Hepatocyte (in vitro differentiated cells): ENCODE results near the gene PPP3CA. TPM values are rescaled to one million over a fixed set of nuclear protein-coding genes. Genes with fewer than 3 reads are reported as not detected.

ENCODE experiments used
- DNase-seq: peaks from one replicate; pipeline ENCODE4 v3.0.0-alpha.2; 2016; ENCODE audit warnings: low spot score
- H2AFZ ChIP-seq: fragments of 200-600 bp; sonication (generic); 2 replicates; pipeline ENCODE4 v1.6.0; 2016; ENCODE audit warnings: antibody characterized with exemption, mild to moderate bottlenecking
- H3K27ac ChIP-seq: fragments of 200-600 bp; sonication (generic); 2 replicates; pipeline ENCODE4 v1.5.1; 2016; ENCODE audit warnings: mild to moderate bottlenecking
- H3K27me3 ChIP-seq: fragments of 200-600 bp; sonication (generic); 2 replicates; pipeline ENCODE4 v1.6.1; 2016
- H3K36me3 ChIP-seq: fragments of 200-600 bp; sonication (generic); replicated peaks from 2 replicates; pipeline ENCODE4 v1.5.1; 2016; ENCODE audit warnings: low read depth; ENCODE audit not compliant: insufficient read depth
- H3K4me1 ChIP-seq: fragments of 200-600 bp; sonication (generic); 2 replicates; pipeline ENCODE4 v1.5.1; 2016; ENCODE audit warnings: mild to moderate bottlenecking, moderate library complexity; ENCODE audit not compliant: insufficient read depth
- H3K4me2 ChIP-seq: fragments of 200-600 bp; sonication (generic); 2 replicates; pipeline ENCODE4 v1.6.0; 2016
- H3K4me3 ChIP-seq: fragments of 200-600 bp; sonication (generic); 2 replicates; pipeline ENCODE4 v1.5.1; 2016; ENCODE audit warnings: mild to moderate bottlenecking
- H3K79me2 ChIP-seq: fragments of 200-600 bp; sonication (generic); 2 replicates; pipeline ENCODE4 v1.6.0; 2017; ENCODE audit warnings: mild to moderate bottlenecking
- H3K9me2 ChIP-seq: fragments of 200-600 bp; sonication (generic); replicated peaks from 2 replicates; pipeline ENCODE4 v1.6.0; 2017; ENCODE audit warnings: mild to moderate bottlenecking; ENCODE audit not compliant: insufficient read depth
- H3K9me3 ChIP-seq: fragments of 200-600 bp; sonication (generic); 2 replicates; pipeline ENCODE4 v1.5.1; 2016; ENCODE audit warnings: low read depth, mild to moderate bottlenecking
- H4K20me1 ChIP-seq: fragments of 200-600 bp; sonication (generic); 2 replicates; pipeline ENCODE4 v1.6.0; 2016; ENCODE audit warnings: mild to moderate bottlenecking; ENCODE audit not compliant: insufficient read depth, poor library complexity, severe bottlenecking
- CTCF ChIP-seq: fragments of 200-600 bp; sonication (generic); IDR thresholded peaks from 2 replicates; pipeline ENCODE4 v1.5.1; 2016; ENCODE audit warnings: antibody characterized with exemption, mild to moderate bottlenecking; ENCODE audit not compliant: poor library complexity
- EZH2 ChIP-seq: fragments of 200-600 bp; sonication (generic); IDR thresholded peaks from 2 replicates; pipeline ENCODE4 v1.6.1; 2016; ENCODE audit warnings: antibody characterized with exemption, mild to moderate bottlenecking, borderline replicate concordance
- EZH2phosphoT487 ChIP-seq: fragments of 200-600 bp; sonication (generic); IDR thresholded peaks from one replicate; pipeline ENCODE4 v1.6.1; 2018; ENCODE audit warnings: antibody characterized with exemption, mild to moderate bottlenecking, low read depth, moderate library complexity; ENCODE audit not compliant: unreplicated experiment, severe bottlenecking
- WGBS: methylation state at CpG from one replicate; pipeline ENCODE4 v1.1.6; 2016; ENCODE audit warnings: low lambda C conversion rate; ENCODE audit errors: missing lambda C conversion rate; 5-methylcytosine and 5-hydroxymethylcytosine counted together
- polyA plus RNA-seq: library from polyadenylated mRNA; unstranded; fragments of >200 nt; fragmentation: Nextera tagmentation; extraction: Ambion mirVana; gene quantifications from 2 replicates; pipeline ENCODE4 v1.2.1, GENCODE V29; 2016
- total RNA-seq: library from RNA; depleted of rRNA; stranded (reverse); fragments of >200 nt; gene quantifications from 2 replicates; pipeline ENCODE4 v1.2.3, GENCODE V29; 2014

PPP3CA gene
- total and polyA plus RNA-seq, 2 experiments from 2014 or later: 12.9 to 49.5 TPM

DNA sequence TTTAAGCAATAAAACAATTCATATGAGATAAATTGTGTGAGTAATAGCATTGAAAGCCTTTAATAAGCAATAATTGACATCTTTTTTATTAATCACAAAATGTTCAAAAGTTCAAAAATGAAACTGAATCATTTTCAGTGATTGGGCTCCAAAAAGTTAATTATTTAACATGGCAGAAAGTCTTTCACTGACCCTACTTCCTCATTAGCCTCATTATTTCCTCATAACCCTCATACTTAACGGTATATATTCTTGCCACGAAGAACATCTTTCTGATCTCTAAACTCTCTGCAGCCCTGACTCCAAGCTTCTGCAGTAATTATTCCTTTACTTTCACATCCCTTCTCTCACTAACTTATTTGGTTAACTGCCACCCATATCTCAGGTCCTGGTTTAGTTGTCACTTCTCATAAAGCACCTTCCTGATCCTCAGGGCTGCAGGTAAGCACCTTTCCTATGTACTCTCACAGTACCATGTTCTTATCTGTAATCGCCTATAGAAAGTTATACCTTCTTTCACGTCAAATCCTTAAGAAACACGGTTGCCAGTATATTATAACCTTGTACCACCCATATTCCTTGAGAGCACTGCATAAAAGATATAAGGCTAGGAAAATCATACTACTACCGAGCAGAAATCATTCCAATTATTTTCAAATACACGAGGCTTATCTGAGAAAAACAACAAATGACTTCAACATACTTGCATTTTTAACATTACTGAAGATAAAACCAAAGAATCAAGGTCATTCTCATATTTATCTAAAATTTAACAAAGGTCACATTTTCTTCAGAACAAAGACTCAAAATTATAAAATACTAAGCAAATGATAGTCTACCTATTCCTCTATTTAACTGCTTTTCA is 72.2 kb downstream of the PPP3CA start:
- Histone ChIP-seq H3K4me2 (no peak overlapping the region), H3K79me2 (peaks cover 86% of the 10 kb centered on the region)
- WGBS: 78% methylated on average over 7 of the region's 7 CpGs

GRCh38 chr4:101271516-101271915 is 75.8 kb downstream of the PPP3CA start:
- no peak overlapping the region for H3K4me2 ChIP-seq
- H2AFZ ChIP-seq: no peak overlapping the region
- H3K9me2 ChIP-seq: no peaks in the 10 kb centered on the region
- peaks cover 50% of the 10 kb centered on the region for H4K20me1 ChIP-seq
- no peak for TF ChIP-seq EZH2
- TF ChIP-seq EZH2phosphoT487: no peak
- no peak for TF ChIP-seq CTCF
- no peaks in the 10 kb centered on the region for H3K9me3 ChIP-seq
- WGBS: 60% methylated on average over 2 of the region's 2 CpGs
- H3K36me3 ChIP-seq: no peaks in the 10 kb centered on the region
- H3K79me2 ChIP-seq: peaks cover 94% of the 10 kb centered on the region
- H3K4me3 ChIP-seq: no peak overlapping the region
- no peak for DNase-seq
- no peaks in the 10 kb centered on the region for H3K4me1 ChIP-seq
- no peaks in the 10 kb centered on the region for H3K27me3 ChIP-seq
- no peak overlapping the region for H3K27ac ChIP-seq

More for the DNA sequence above, 72.2 kb downstream of the PPP3CA start:
- Histone ChIP-seq H2AFZ (no peak overlapping the region), H3K36me3 (no peaks in the 10 kb centered on the region), H3K9me3 (no peaks in the 10 kb centered on the region), H3K4me3 (no peak overlapping the region), H3K9me2 (no peaks in the 10 kb centered on the region), H3K27me3 (no peaks in the 10 kb centered on the region), H3K4me1 (peaks cover 7% of the 10 kb centered on the region), H4K20me1 (peaks cover 39% of the 10 kb centered on the region), H3K27ac (no peak overlapping the region)
- TF ChIP-seq CTCF: no peak
- DNase-seq: no peak

GRCh38 chr4:101269682-101270081 is 77.6 kb downstream of the PPP3CA start:
- 96% methylated on average over 1 of the region's 1 CpG for WGBS
- H3K36me3 ChIP-seq: no peaks in the 10 kb centered on the region
- H3K4me3 ChIP-seq: no peak overlapping the region
- H3K79me2 ChIP-seq: peaks cover 88% of the 10 kb centered on the region
- no peak overlapping the region for H2AFZ ChIP-seq
- H4K20me1 ChIP-seq: peaks cover 59% of the 10 kb centered on the region
- no peaks in the 10 kb centered on the region for H3K27me3 ChIP-seq
- no peak for DNase-seq
- H3K4me2 ChIP-seq: no peak overlapping the region
- no peak overlapping the region for H3K27ac ChIP-seq
- H3K4me1 ChIP-seq: no peaks in the 10 kb centered on the region
- no peaks in the 10 kb centered on the region for H3K9me2 ChIP-seq
- TF ChIP-seq CTCF: no peak
- no peak for TF ChIP-seq EZH2
- TF ChIP-seq EZH2phosphoT487: no peak
- H3K9me3 ChIP-seq: no peaks in the 10 kb centered on the region
